K562 (cell line): ENCODE data around the gene JKAMP. TPM values are rescaled to one million over a fixed set of nuclear protein-coding genes. Genes with fewer than 3 reads are reported as not detected.

Source experiments
- ATAC-seq: fragments of 200-7000 bp; cut with Tn5 transposase; 3 replicates; pipeline ENCODE4 v1.9.1; 2020; ENCODE audit warnings: moderate library complexity
- BruUV-seq: library from RNA; stranded (reverse); fragments of 400-500 nt; replicated peaks from 2 replicates; lab custom pipeline; 2021; lab: Mats Ljungman, UMichigan
- CTCF ChIA-PET: fragments of 300-600 bp; formaldehyde crosslinking; extraction: SDS; loops from one replicate; lab custom pipeline; 2021; ENCODE audit warnings: low intra/inter-chr PET ratio; lab: Yijun Ruan, JAX
- POLR2A ChIA-PET: fragments of 300-600, 350-650 bp; sonication (Branson Sonifier 250); formaldehyde crosslinking; extraction: SDS; loops from one replicate; lab custom pipeline; 2021; ENCODE audit warnings: antibody characterized with exemption, inconsistent platforms; lab: Yijun Ruan, JAX
- DNase-seq, 4 experiments: peaks; one replicate each; pipeline versions ENCODE4 v3.0.0 to v3.0.0-alpha.2; 2011 to 2018; ENCODE audit warnings: low spot score in 3 of 4, mixed read lengths in 3 of 4; ENCODE audit errors: extremely low read depth in 1 of 4
- FAIRE-seq: peaks from 2 replicates; lab custom pipeline; 2011; peaks lifted over from hg19 to GRCh38; lab: Jason Lieb, UNC
- H2AFZ ChIP-seq: 2 replicates; pipeline ENCODE4 v1.6.0; 2011; ENCODE audit warnings: low read depth, low read length, control low read depth, inconsistent platforms
- H3K27ac ChIP-seq: fragments of 200-600 bp; 3 replicates; pipeline ENCODE4 v1.8.0; 2011; ENCODE audit warnings: low read depth, mild to moderate bottlenecking, control low read depth, inconsistent platforms, low read length, moderate library complexity, mixed read lengths; ENCODE audit errors: extremely low read depth
- H3K27me3 ChIP-seq, 2 experiments: fragments of 300-600 bp in 1 of 2; 2 replicates in 1 of 2; 3 replicates in 1 of 2; pipeline versions ENCODE4 v1.6.0 to v1.8.0; 2011; ENCODE audit warnings: inconsistent platforms in 2 of 2, low read length in 2 of 2, mild to moderate bottlenecking in 1 of 2, mixed read lengths in 1 of 2, moderate library complexity in 1 of 2; ENCODE audit not compliant: control insufficient read depth in 2 of 2, insufficient read depth in 2 of 2
- H3K36me3 ChIP-seq: fragments of 300-600 bp; 3 replicates; pipeline ENCODE4 v1.8.0; 2011; ENCODE audit warnings: mild to moderate bottlenecking, low read length, inconsistent platforms; ENCODE audit not compliant: control insufficient read depth, insufficient read depth
- H3K4me1 ChIP-seq, 2 experiments: fragments of 200-600 bp in 1 of 2; replicated peaks in 1 of 2; 2 replicates in 1 of 2; 3 replicates in 1 of 2; pipeline versions ENCODE4 v1.5.1 to v1.8.0; 2011; ENCODE audit warnings: inconsistent platforms in 2 of 2, low read length in 2 of 2, mild to moderate bottlenecking in 1 of 2, mixed read lengths in 1 of 2, moderate library complexity in 1 of 2; ENCODE audit not compliant: control insufficient read depth in 2 of 2, insufficient read depth in 2 of 2
- H3K4me2 ChIP-seq: 2 replicates; pipeline ENCODE4 v1.6.1; 2011; ENCODE audit warnings: low read length, control low read depth, inconsistent platforms, mixed read lengths; ENCODE audit not compliant: insufficient read depth
- H3K4me3 ChIP-seq: fragments of 200-600 bp; sonication (generic), shearing (Covaris generic); 2 replicates; pipeline ENCODE4 v1.5.1; 2016; ENCODE audit warnings: control low read depth, inconsistent platforms
- H3K79me2 ChIP-seq: fragments of 200-600 bp; 3 replicates; pipeline ENCODE4 v1.8.0; 2011; ENCODE audit warnings: low read length, inconsistent platforms; ENCODE audit not compliant: control insufficient read depth, insufficient read depth
- H3K9ac ChIP-seq, 2 experiments: 2 replicates each; pipeline versions ENCODE4 v1.6.0 to v1.6.1; 2011; ENCODE audit warnings: low read depth in 2 of 2, low read length in 2 of 2, control low read depth in 1 of 2, inconsistent platforms in 1 of 2, mild to moderate bottlenecking in 1 of 2, mixed read lengths in 1 of 2; ENCODE audit not compliant: insufficient read depth in 1 of 2
- H3K9me1 ChIP-seq: one replicate; pipeline ENCODE4 v1.6.0; 2011; ENCODE audit warnings: inconsistent platforms, mild to moderate bottlenecking, low read length, moderate library complexity; ENCODE audit not compliant: control insufficient read depth, insufficient read depth
- H3K9me3 ChIP-seq: replicated peaks from 2 replicates; pipeline ENCODE4 v1.5.1; 2011; ENCODE audit warnings: low read depth, low read length, inconsistent platforms; ENCODE audit not compliant: control insufficient read depth, insufficient read depth
- H4K20me1 ChIP-seq: replicated peaks from 2 replicates; pipeline ENCODE4 v1.6.1; 2011; ENCODE audit warnings: low read length, inconsistent platforms, mixed read lengths; ENCODE audit not compliant: control insufficient read depth, insufficient read depth
- BDP1 ChIP-seq: IDR thresholded peaks from 3 replicates; pipeline ENCODE4 v1.6.1; 2011; ENCODE audit not compliant: insufficient read length, insufficient read depth
- DACH1 ChIP-seq: fragments of 450-650 bp; IDR thresholded peaks from 2 replicates; pipeline ENCODE4 v1.6.1; 2018; ENCODE audit not compliant: partially characterized antibody
- ETV5 ChIP-seq: sonication (generic); formaldehyde crosslinking; IDR thresholded peaks from 2 replicates; pipeline ENCODE4 v1.4.0; 2020; ENCODE audit warnings: low read depth, mild to moderate bottlenecking, missing genetic modification reagents
- GATAD2A ChIP-seq: fragments of 450-650 bp; IDR thresholded peaks from 2 replicates; pipeline ENCODE4 v1.6.1; 2017
- HDAC3 ChIP-seq: fragments of 450-650 bp; IDR thresholded peaks from 2 replicates; pipeline ENCODE4 v1.6.1; 2018; ENCODE audit warnings: borderline replicate concordance, mild to moderate bottlenecking, moderate library complexity; ENCODE audit not compliant: partially characterized antibody
- POLR2AphosphoS2 ChIP-seq: IDR thresholded peaks from 2 replicates; pipeline ENCODE4 v1.6.1; 2012; ENCODE audit warnings: low read length, improper control_type of control experiment
- RNF219 ChIP-seq: fragments of 250-450 bp; sonication (Bioruptor Pico); IDR thresholded peaks from 2 replicates; pipeline ENCODE4 v1.5.0; 2022; ENCODE audit warnings: mild to moderate bottlenecking
- XRCC3 ChIP-seq: fragments of 450-650 bp; IDR thresholded peaks from 2 replicates; pipeline ENCODE4 v1.6.1; 2017; ENCODE audit warnings: mild to moderate bottlenecking, moderate library complexity
- ZNF592 ChIP-seq: fragments of 450-650 bp; IDR thresholded peaks from 2 replicates; pipeline ENCODE4 v1.6.1; 2017; ENCODE audit warnings: antibody characterized with exemption, mild to moderate bottlenecking
- ZNF696 ChIP-seq: fragments of 250-450 bp; sonication (Bioruptor Pico); conservative IDR thresholded peaks from 2 replicates; pipeline ENCODE4 v1.4.0; 2020; ENCODE audit warnings: mild to moderate bottlenecking, moderate library complexity
- WGBS: fragments of 100-300 bp; shearing (Covaris generic); methylation state at CpG from one replicate; pipeline ENCODE4 v1.1.6; 2016; ENCODE audit warnings: low coverage, mixed read lengths; ENCODE audit not compliant: insufficient coverage; ENCODE audit errors: missing lambda C conversion rate; 5-methylcytosine and 5-hydroxymethylcytosine counted together
- in situ Hi-C: fragments of 300-500 bp; cut with MboI; formaldehyde crosslinking; loops from 4 replicates; pipeline ENCODE4 v1.15.0; 2018; ENCODE audit warnings: inconsistent platforms, mixed read lengths
- intact Hi-C: fragments of 100-400 bp; cut with micrococcal nuclease; formaldehyde crosslinking; loops from 2 replicates; pipeline ENCODE4 v1.14.2; 2022
- polyA plus RNA-seq, 8 experiments: library from polyadenylated mRNA; depleted of rRNA in 4 of 8; stranded (reverse) in 5 of 8; unstranded in 3 of 8; fragments of >200 nt; fragmentation: Nextera tagmentation in 2 of 8; fragmentation: Illumina TruSeq in 1 of 8; extraction: Ambion mirVana in 2 of 8; extraction: Trizol in 1 of 8; gene quantifications; 2 replicates each; pipeline versions ENCODE4 v1.2.1 to v1.2.3, GENCODE V29; 2011 to 2014; ENCODE audit warnings: inconsistent platforms in 1 of 8, missing spikeins in 1 of 8
- total RNA-seq, 7 experiments: library from RNA; depleted of rRNA in 6 of 7; stranded (reverse); fragments of >200 nt in 6 of 7; fragmentation: Illumina TruSeq in 2 of 7; extraction: Trizol in 2 of 7; gene quantifications; 2 replicates each; pipeline versions ENCODE4 v1.2.1 to v1.2.3, GENCODE V29; 2011 to 2021; ENCODE audit warnings: low replicate concordance in 1 of 7
- TF ChIP-seq, protein P1 (sequence below): sonication (generic); formaldehyde crosslinking; IDR thresholded peaks from 2 replicates; pipeline ENCODE4 v1.8.0; 2022; ENCODE audit warnings: missing genetic modification reagents, mild to moderate bottlenecking, borderline replicate concordance
- TF ChIP-seq, protein P2 (sequence below): fragments of 250-450 bp; sonication (Bioruptor Pico); IDR thresholded peaks from 2 replicates; pipeline ENCODE4 v1.8.0; 2021; ENCODE audit warnings: mild to moderate bottlenecking, moderate library complexity
- TF ChIP-seq, protein P3 (sequence below), 2 experiments: fragments of 450-650 bp in 1 of 2; sonication (generic) in 1 of 2; formaldehyde crosslinking in 1 of 2; IDR thresholded peaks in 1 of 2; conservative IDR thresholded peaks in 1 of 2; 2 replicates each; pipeline versions ENCODE4 v1.6.1 to v1.8.1; 2016 to 2023; ENCODE audit warnings: mild to moderate bottlenecking in 2 of 2, moderate library complexity in 2 of 2, inconsistent platforms in 1 of 2, missing genetic modification reagents in 1 of 2

Gene JKAMP
- total and polyA plus RNA-seq, 9 of the 15 experiments (the other 6 are each of a cell fraction or from before 2014, with no cell fraction given): 19.3 to 119 (median 33.8) TPM

- intact Hi-C loops: no loop called here
- Histone ChIP-seq H3K9me3 (no peaks in the 10 kb centered on the region), H3K27ac (no peak overlapping the region), H3K9me1 (no peaks in the 10 kb centered on the region), H3K27me3 (0 out of 5 replicates have a peak, but pooled peaks cover 0 to 3% of the 10 kb centered on the region in 2 experiments), H2AFZ (no peak overlapping the region), H3K4me2 (no peak overlapping the region), H4K20me1 (no peaks in the 10 kb centered on the region), H3K9ac (no peak overlapping the region), H3K79me2 (no peaks in the 10 kb centered on the region), H3K36me3 (no peaks in the 10 kb centered on the region), H3K4me1 (no peaks in the 10 kb centered on the region), H3K4me3 (no peak overlapping the region)
- CTCF ChIA-PET: no interaction called here
- BruUV-seq: no TSS peak
- ATAC-seq: no peak
- in situ Hi-C loops: no loop called here
- no peak for FAIRE-seq
- 0% methylated on average over 1 of the region's 1 CpG for WGBS
- no peak for DNase-seq
- POLR2A ChIA-PET: no interaction called here
- TF ChIP-seq XRCC3 (no peak), GATAD2A (no peak), BDP1 (no peak), ETV5 (CRISPR knock-in tag) (no peak), RNF219 (CRISPR knock-in tag) (no peak), DACH1 (no peak), HDAC3 (no peak), ZNF696 (CRISPR knock-in tag) (no peak), ZNF592 (no peak), POLR2AphosphoS2 (no peak)
- TF ChIP-seq, protein P1, sequence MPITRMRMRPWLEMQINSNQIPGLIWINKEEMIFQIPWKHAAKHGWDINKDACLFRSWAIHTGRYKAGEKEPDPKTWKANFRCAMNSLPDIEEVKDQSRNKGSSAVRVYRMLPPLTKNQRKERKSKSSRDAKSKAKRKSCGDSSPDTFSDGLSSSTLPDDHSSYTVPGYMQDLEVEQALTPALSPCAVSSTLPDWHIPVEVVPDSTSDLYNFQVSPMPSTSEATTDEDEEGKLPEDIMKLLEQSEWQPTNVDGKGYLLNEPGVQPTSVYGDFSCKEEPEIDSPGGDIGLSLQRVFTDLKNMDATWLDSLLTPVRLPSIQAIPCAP (CRISPR knock-in tag): no peak
- TF ChIP-seq, protein P2, sequence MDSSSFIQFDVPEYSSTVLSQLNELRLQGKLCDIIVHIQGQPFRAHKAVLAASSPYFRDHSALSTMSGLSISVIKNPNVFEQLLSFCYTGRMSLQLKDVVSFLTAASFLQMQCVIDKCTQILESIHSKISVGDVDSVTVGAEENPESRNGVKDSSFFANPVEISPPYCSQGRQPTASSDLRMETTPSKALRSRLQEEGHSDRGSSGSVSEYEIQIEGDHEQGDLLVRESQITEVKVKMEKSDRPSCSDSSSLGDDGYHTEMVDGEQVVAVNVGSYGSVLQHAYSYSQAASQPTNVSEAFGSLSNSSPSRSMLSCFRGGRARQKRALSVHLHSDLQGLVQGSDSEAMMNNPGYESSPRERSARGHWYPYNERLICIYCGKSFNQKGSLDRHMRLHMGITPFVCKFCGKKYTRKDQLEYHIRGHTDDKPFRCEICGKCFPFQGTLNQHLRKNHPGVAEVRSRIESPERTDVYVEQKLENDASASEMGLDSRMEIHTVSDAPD (CRISPR knock-in tag): no peak
- TF ChIP-seq, protein P3, sequence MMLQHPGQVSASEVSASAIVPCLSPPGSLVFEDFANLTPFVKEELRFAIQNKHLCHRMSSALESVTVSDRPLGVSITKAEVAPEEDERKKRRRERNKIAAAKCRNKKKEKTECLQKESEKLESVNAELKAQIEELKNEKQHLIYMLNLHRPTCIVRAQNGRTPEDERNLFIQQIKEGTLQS (IDR thresholded peaks at IDR 0.05): no peak
- TF ChIP-seq, protein P3 (CRISPR knock-in tag; conservative IDR thresholded peaks at IDR 0.05): no peak
Observed at GRCh38 chr14:59540852-59541251, 56.5 kb downstream of the JKAMP start.
